IMR-90 (cell line): ENCODE measurements around the gene MYL10. TPM values are rescaled to one million over a fixed set of nuclear protein-coding genes. Genes with fewer than 3 reads are reported as not detected.

Experiments used
- ATAC-seq: fragments of 200-7000 bp; cut with Tn5 transposase; 2 replicates; pipeline ENCODE4 v1.9.1; 2020; ENCODE audit warnings: low read depth, mild to moderate bottlenecking, moderate library complexity
- BruUV-seq: library from RNA; stranded (reverse); fragments of 400-500 nt; replicated peaks from 2 replicates; lab custom pipeline; 2021; lab: Mats Ljungman, UMichigan
- CTCF ChIA-PET: fragments of 300-600 bp; formaldehyde crosslinking; extraction: SDS; loops from one replicate; lab custom pipeline; 2021; ENCODE audit warnings: antibody characterized with exemption; lab: Yijun Ruan, JAX
- POLR2A ChIA-PET: fragments of 300-600 bp; sonication (Branson Sonifier 250); formaldehyde crosslinking; loops from one replicate; lab custom pipeline; 2022; ENCODE audit warnings: antibody characterized with exemption; ENCODE audit not compliant: unreplicated experiment; lab: Charles Lee
- DNase-seq: peaks from one replicate; pipeline ENCODE4 v3.0.0; 2013
- H2AFZ ChIP-seq: replicated peaks from 2 replicates; pipeline ENCODE3; 2013; ENCODE audit warnings: low read length, mild to moderate bottlenecking; ENCODE audit not compliant: poor library complexity
- H2AK5ac ChIP-seq: 2 replicates; pipeline ENCODE4 v1.6.1; 2013; ENCODE audit warnings: low read depth, low read length, inconsistent platforms
- H2AK9ac ChIP-seq: replicated peaks from 2 replicates; pipeline ENCODE3; 2013; ENCODE audit warnings: mild to moderate bottlenecking, low read depth, low read length, moderate library complexity; ENCODE audit not compliant: poor library complexity
- H2BK120ac ChIP-seq: 2 replicates; pipeline ENCODE4 v1.6.1; 2013; ENCODE audit warnings: low read depth, low read length, inconsistent platforms
- H2BK15ac ChIP-seq: 3 replicates; pipeline ENCODE4 v1.6.1; 2013; ENCODE audit warnings: low read depth, low read length, inconsistent platforms
- H2BK20ac ChIP-seq: 2 replicates; pipeline ENCODE4 v1.6.1; 2013; ENCODE audit warnings: low read depth, mild to moderate bottlenecking, inconsistent platforms, low read length, moderate library complexity
- H2BK5ac ChIP-seq: 2 replicates; pipeline ENCODE4 v1.6.1; 2013; ENCODE audit warnings: mild to moderate bottlenecking, low read depth, low read length, inconsistent platforms; ENCODE audit not compliant: poor library complexity, severe bottlenecking
- H3K14ac ChIP-seq: replicated peaks from 2 replicates; pipeline ENCODE4 v1.6.1; 2013; ENCODE audit warnings: low read depth, low read length, inconsistent platforms
- H3K18ac ChIP-seq: 2 replicates; pipeline ENCODE4 v1.6.1; 2013; ENCODE audit warnings: low read depth, low read length, control low read depth
- H3K23ac ChIP-seq: 2 replicates; pipeline ENCODE4 v1.6.1; 2013; ENCODE audit warnings: low read depth, low read length, inconsistent platforms
- H3K27ac ChIP-seq: 2 replicates; pipeline ENCODE4 v1.5.1; 2013; ENCODE audit warnings: mild to moderate bottlenecking, control low read depth, low read length; ENCODE audit not compliant: insufficient read depth
- H3K27me3 ChIP-seq: 2 replicates; pipeline ENCODE4 v1.6.1; 2013; ENCODE audit warnings: low read length; ENCODE audit not compliant: control insufficient read depth, insufficient read depth
- H3K36me3 ChIP-seq: 2 replicates; pipeline ENCODE4 v1.6.1; 2013; ENCODE audit warnings: low read length, mixed read lengths; ENCODE audit not compliant: control insufficient read depth, insufficient read depth
- H3K4ac ChIP-seq: 2 replicates; pipeline ENCODE4 v1.6.1; 2013; ENCODE audit warnings: low read depth, low read length, inconsistent platforms
- H3K4me1 ChIP-seq: 2 replicates; pipeline ENCODE4 v1.6.1; 2013; ENCODE audit warnings: low read length, mixed read lengths; ENCODE audit not compliant: control insufficient read depth, insufficient read depth
- H3K4me2 ChIP-seq: 2 replicates; pipeline ENCODE4 v1.6.1; 2013; ENCODE audit warnings: low read depth, mild to moderate bottlenecking, control low read depth, low read length, moderate library complexity
- H3K4me3 ChIP-seq: 2 replicates; pipeline ENCODE4 v1.5.1; 2013; ENCODE audit warnings: low read depth, mild to moderate bottlenecking, control low read depth, low read length, moderate library complexity; ENCODE audit not compliant: insufficient read depth
- H3K56ac ChIP-seq: 2 replicates; pipeline ENCODE4 v1.6.1; 2013; ENCODE audit warnings: low read length, inconsistent platforms; ENCODE audit not compliant: insufficient read depth; ENCODE audit errors: extremely low read depth
- H3K79me1 ChIP-seq, 2 experiments: 2 replicates each; pipeline ENCODE4 v1.6.1; 2013; ENCODE audit warnings: low read length in 2 of 2, inconsistent platforms in 1 of 2, low read depth in 1 of 2
- H3K9ac ChIP-seq: 2 replicates; pipeline ENCODE4 v1.6.1; 2013; ENCODE audit warnings: low read depth, low read length, control low read depth
- H3K9me1 ChIP-seq: 2 replicates; pipeline ENCODE4 v1.6.1; 2013; ENCODE audit warnings: low read length, inconsistent platforms; ENCODE audit not compliant: insufficient read depth
- H3K9me3 ChIP-seq: 2 replicates; pipeline ENCODE4 v1.6.1; 2013; ENCODE audit warnings: low read length; ENCODE audit not compliant: control insufficient read depth, insufficient read depth
- H4K20me1 ChIP-seq: 2 replicates; pipeline ENCODE4 v1.6.1; 2013; ENCODE audit warnings: low read length, inconsistent platforms; ENCODE audit not compliant: insufficient read depth
- H4K5ac ChIP-seq: 2 replicates; pipeline ENCODE4 v1.6.1; 2013; ENCODE audit warnings: mild to moderate bottlenecking, low read depth, low read length, control low read depth
- H4K8ac ChIP-seq, 2 experiments: 2 replicates each; pipeline ENCODE4 v1.6.1; 2013; ENCODE audit warnings: low read depth in 2 of 2, low read length in 2 of 2, control low read depth in 1 of 2, inconsistent platforms in 1 of 2
- H4K91ac ChIP-seq: 2 replicates; pipeline ENCODE4 v1.6.1; 2013; ENCODE audit warnings: low read depth, low read length, inconsistent platforms; ENCODE audit not compliant: insufficient read depth
- BHLHE40 ChIP-seq: fragments of 150-350 bp; IDR thresholded peaks from 2 replicates; pipeline ENCODE4 v1.6.1; 2016; ENCODE audit warnings: mild to moderate bottlenecking, low read depth, low read length
- MAZ ChIP-seq: IDR thresholded peaks from 2 replicates; pipeline ENCODE4 v1.6.1; 2012; ENCODE audit warnings: low read depth, mild to moderate bottlenecking, low read length, improper control_type of control experiment, moderate library complexity, borderline replicate concordance
- MXI1 ChIP-seq: IDR thresholded peaks from 2 replicates; pipeline ENCODE4 v1.6.1; 2012; ENCODE audit warnings: low read depth, mild to moderate bottlenecking, low read length, moderate library complexity, borderline replicate concordance
- SMC3 ChIP-seq: fragments of 150-350 bp; IDR thresholded peaks from 2 replicates; pipeline ENCODE4 v1.6.1; 2016; ENCODE audit warnings: low read depth, mild to moderate bottlenecking, antibody characterized with exemption, low read length, moderate library complexity
- WGBS, 2 experiments: methylation state at CpG; one replicate each; pipeline versions ENCODE4 v1.1.5 to v1.1.7; 2013; ENCODE audit warnings: missing lambda C conversion rate in 2 of 2; ENCODE audit not compliant: insufficient read length in 1 of 2; ENCODE audit errors: extremely low coverage in 2 of 2; 5-methylcytosine and 5-hydroxymethylcytosine counted together
- dilution Hi-C: fragments of 300-500 bp; cut with HindIII; formaldehyde crosslinking; loops from one replicate; pipeline ENCODE4 v1.14.3; 2018; ENCODE audit warnings: low sequenced_read_pairs; ENCODE audit not compliant: unreplicated experiment
- in situ Hi-C: fragments of 300-500 bp; cut with MboI; formaldehyde crosslinking; loops from 3 replicates; pipeline ENCODE4 v1.14.3; 2019; ENCODE audit warnings: low sequenced_read_pairs, inconsistent platforms, mixed read lengths
- intact Hi-C: fragments of 100-400 bp; cut with micrococcal nuclease; formaldehyde crosslinking; loops from 2 replicates; pipeline ENCODE4 v1.10.0; 2022
- polyA plus RNA-seq, 3 experiments: library from polyadenylated mRNA; depleted of rRNA; stranded (reverse); fragments of >200 nt; gene quantifications; 2 replicates each; pipeline ENCODE4 v1.2.3, GENCODE V29; 2012; ENCODE audit warnings: low replicate concordance in 1 of 3
- total RNA-seq: library from RNA; depleted of rRNA; stranded (reverse); fragments of >200 nt; gene quantifications from 2 replicates; pipeline ENCODE4 v1.2.3, GENCODE V29; 2012

The MYL10 gene
- total and polyA plus RNA-seq, 2 of the 4 experiments (the other 2 are of a cell fraction), result not detected

DNA sequence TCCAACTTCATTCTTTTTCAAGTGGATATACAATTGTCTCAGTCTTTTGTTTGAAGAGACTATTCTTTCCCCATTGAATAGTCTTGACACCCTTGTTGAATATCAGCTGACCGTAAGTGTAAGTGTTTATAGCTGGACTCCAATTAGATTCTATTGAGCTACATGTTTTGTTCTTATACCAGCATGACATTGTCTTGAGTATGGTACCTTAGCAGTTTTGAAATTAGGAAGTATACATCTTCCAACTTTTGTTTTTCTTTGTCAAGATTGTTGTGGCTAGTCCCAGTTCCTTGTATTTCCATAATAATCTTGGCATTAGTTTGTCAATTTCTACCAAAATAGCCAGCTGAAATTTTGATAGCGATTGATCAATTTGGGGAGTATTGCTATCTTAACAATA, 56.9 kb downstream of the MYL10 start:
- CTCF ChIA-PET, result no interaction called here
- H4K5ac ChIP-seq, result no peak overlapping the region

More for the DNA sequence above, 56.9 kb downstream of the MYL10 start:
- POLR2A ChIA-PET, result no interaction called here
- in situ Hi-C loops, result no loop called here
- H3K4me1 ChIP-seq, result no peaks in the 10 kb centered on the region
- H2AFZ ChIP-seq, result no peak overlapping the region
- H2AK5ac ChIP-seq, result no peak overlapping the region
- no peak overlapping the region for H4K8ac ChIP-seq
- DNase-seq (no peak), ATAC-seq (no peak)
- no peak overlapping the region for H3K27ac ChIP-seq
- H2BK15ac ChIP-seq, result no peak overlapping the region
- H3K27me3 ChIP-seq, result peaks cover 12% of the 10 kb centered on the region
- no peak overlapping the region for H2BK120ac ChIP-seq
- H3K23ac ChIP-seq, result no peak overlapping the region
- H4K20me1 ChIP-seq, result no peaks in the 10 kb centered on the region
- no peak for TF ChIP-seq MXI1
- TF ChIP-seq MAZ, result no peak
- no peak for TF ChIP-seq BHLHE40
- TF ChIP-seq SMC3, result no peak
- H3K56ac ChIP-seq, result no peak overlapping the region
- intact Hi-C loops, result no loop called here
- H3K9me1 ChIP-seq, result no peaks in the 10 kb centered on the region
- H3K9me3 ChIP-seq, result peaks cover 17% of the 10 kb centered on the region
- H3K18ac ChIP-seq, result no peak overlapping the region
- no peak overlapping the region for H2AK9ac ChIP-seq
- no peak overlapping the region for H3K9ac ChIP-seq
- no peak overlapping the region for H2BK20ac ChIP-seq
- no peak overlapping the region for H4K91ac ChIP-seq
- no CpG with 5 or more reads among the region's 2 CpGs for whole genome bisulfite sequencing, 2 experiments
- H3K4me2 ChIP-seq, result no peak overlapping the region
- no peak overlapping the region for H3K4me3 ChIP-seq
- BruUV-seq, result no TSS peak
- dilution Hi-C loops, result no loop called here
- no peaks in the 10 kb centered on the region for H3K79me1 ChIP-seq
- no peak overlapping the region for H3K4ac ChIP-seq
- H3K36me3 ChIP-seq, result no peaks in the 10 kb centered on the region
- no peak overlapping the region for H2BK5ac ChIP-seq
- H3K14ac ChIP-seq, result no peak overlapping the region
